Measurements from ENCODE around the gene ANKRD11. TPM values are rescaled to one million over a fixed set of nuclear protein-coding genes. Genes with fewer than 3 reads are reported as not detected.

ANKRD11 gene
- polyA plus RNA-seq, 3 donors, result 3.2 to 62.4 (median 5.4) TPM

GRCh38 chr16:89280546-89281188 lies 209.7 kb downstream of the ANKRD11 start:
- intact Hi-C loops (cut with micrococcal nuclease), result no loop called here
- H4K20me1 ChIP-seq (ENCODE audit: insufficient read depth, low read length), result peaks cover 51% of the 10 kb centered on the region
- H3K4me2 ChIP-seq (replicated peaks; ENCODE audit: extremely low read depth, low read length, poor library complexity, severe bottlenecking), result no peak overlapping the region
- no peaks in the 10 kb centered on the region for H3K9me3 ChIP-seq (replicated peaks in 1 of 2; ENCODE audit: control insufficient read depth in 1 of 2, insufficient read depth in 1 of 2, low read length in 2 of 2)
- H2AFZ ChIP-seq (ENCODE audit: insufficient read depth, low read depth, low read length, poor library complexity, severe bottlenecking), result no peak overlapping the region
- no peak for DNase-seq
- H3K27ac ChIP-seq (ENCODE audit: low read depth in 1 of 2, low read length in 2 of 2), result no peak overlapping the region
- H3K27me3 Mint-ChIP-seq (ENCODE audit: low read depth in 3 of 3), result no peaks in the 10 kb centered on the region
- H3K9ac ChIP-seq (ENCODE audit: insufficient read depth, low read length, poor library complexity, severe bottlenecking), result no peak overlapping the region
- TF ChIP-seq, protein P1, sequence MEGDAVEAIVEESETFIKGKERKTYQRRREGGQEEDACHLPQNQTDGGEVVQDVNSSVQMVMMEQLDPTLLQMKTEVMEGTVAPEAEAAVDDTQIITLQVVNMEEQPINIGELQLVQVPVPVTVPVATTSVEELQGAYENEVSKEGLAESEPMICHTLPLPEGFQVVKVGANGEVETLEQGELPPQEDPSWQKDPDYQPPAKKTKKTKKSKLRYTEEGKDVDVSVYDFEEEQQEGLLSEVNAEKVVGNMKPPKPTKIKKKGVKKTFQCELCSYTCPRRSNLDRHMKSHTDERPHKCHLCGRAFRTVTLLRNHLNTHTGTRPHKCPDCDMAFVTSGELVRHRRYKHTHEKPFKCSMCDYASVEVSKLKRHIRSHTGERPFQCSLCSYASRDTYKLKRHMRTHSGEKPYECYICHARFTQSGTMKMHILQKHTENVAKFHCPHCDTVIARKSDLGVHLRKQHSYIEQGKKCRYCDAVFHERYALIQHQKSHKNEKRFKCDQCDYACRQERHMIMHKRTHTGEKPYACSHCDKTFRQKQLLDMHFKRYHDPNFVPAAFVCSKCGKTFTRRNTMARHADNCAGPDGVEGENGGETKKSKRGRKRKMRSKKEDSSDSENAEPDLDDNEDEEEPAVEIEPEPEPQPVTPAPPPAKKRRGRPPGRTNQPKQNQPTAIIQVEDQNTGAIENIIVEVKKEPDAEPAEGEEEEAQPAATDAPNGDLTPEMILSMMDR (IDR thresholded peaks at IDR 0.05), result no peak
- peaks cover 80 to 93% of the 10 kb centered on the region in 2 donors for H3K36me3 ChIP-seq (replicated peaks in 1 of 2; ENCODE audit: control insufficient read depth in 1 of 2, insufficient read depth in 2 of 2, low read length in 2 of 2)
- H3K27me3 ChIP-seq (ENCODE audit: control insufficient read depth in 2 of 2, insufficient read depth in 2 of 2, low read length in 2 of 2), result no peaks in the 10 kb centered on the region
- H3K9me3 Mint-ChIP-seq, result no peaks in the 10 kb centered on the region
- H3K4me1 Mint-ChIP-seq, result no peaks in the 10 kb centered on the region
- H3K36me3 Mint-ChIP-seq, result peaks cover 20 to 30% of the 10 kb centered on the region in 2 donors
- H3K4me1 ChIP-seq (ENCODE audit: control insufficient read depth in 1 of 2, insufficient read depth in 2 of 2, low read length in 2 of 2), result no peaks in the 10 kb centered on the region
- peak overlapping the region in 2 of 7 donors; percentile 1 to 72 for H3K27ac Mint-ChIP-seq
- no peak overlapping the region for H3K4me3 ChIP-seq (replicated peaks in 1 of 3; ENCODE audit: low read depth in 2 of 3, low read length in 3 of 3)
- WGBS (ENCODE audit: insufficient coverage), result 95% methylated on average over 41 of the region's 44 CpGs
- no peak overlapping the region for H3K4me3 Mint-ChIP-seq
- H3K79me2 ChIP-seq (ENCODE audit: insufficient read depth, low read length), result peaks cover 3% of the 10 kb centered on the region

DNA sequence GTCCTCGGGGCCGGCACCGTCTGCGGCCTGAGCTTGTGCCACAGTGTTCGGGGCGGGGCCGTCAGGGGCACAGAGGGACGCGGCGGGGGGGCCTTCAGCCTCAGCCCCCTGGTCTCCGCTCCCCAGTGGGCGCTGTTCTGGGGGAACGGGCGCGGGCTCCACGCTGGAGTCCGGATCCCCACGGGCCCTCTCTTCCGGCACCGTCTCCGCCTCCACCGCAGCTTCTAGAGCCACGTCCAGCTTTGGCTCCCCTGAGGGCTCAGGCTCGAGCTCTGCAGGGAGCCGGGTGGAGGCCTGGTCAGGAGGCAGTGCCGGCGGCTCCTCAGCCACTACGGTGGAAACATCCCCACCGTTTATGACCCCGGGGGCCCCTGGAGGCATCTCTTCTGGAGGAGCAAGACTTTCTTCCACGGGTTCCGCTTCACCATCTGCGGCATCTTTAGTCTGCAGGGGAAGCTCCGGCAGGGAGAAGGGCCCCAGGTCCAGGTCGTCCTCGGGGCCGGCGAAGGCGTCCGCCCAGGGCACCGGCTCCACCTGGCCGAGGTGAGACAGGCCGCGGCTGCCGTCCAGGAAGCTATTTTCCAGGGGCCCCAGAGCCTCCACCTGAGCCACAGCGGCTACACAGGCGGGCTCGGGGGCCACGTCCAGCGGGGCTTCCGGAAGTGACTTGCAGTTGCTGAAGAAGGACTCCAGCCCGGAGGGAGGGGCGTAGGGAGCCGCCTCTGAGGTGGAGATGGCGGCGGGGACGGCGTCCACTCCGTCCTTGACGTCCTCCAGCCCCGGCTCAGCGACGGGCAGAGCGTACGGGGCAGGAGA lies 210.5 kb downstream of the ANKRD11 start:
- H3K9me3 ChIP-seq (replicated peaks in 1 of 2; ENCODE audit: control insufficient read depth in 1 of 2, insufficient read depth in 1 of 2, low read length in 2 of 2), result no peaks in the 10 kb centered on the region
- H3K9ac ChIP-seq (ENCODE audit: insufficient read depth, low read length, poor library complexity, severe bottlenecking), result no peak overlapping the region
- WGBS (ENCODE audit: insufficient coverage), result 98% methylated on average over 65 of the region's 65 CpGs
- H3K4me3 ChIP-seq (replicated peaks in 1 of 3; ENCODE audit: low read depth in 2 of 3, low read length in 3 of 3), result no peak overlapping the region
- peaks cover 54% of the 10 kb centered on the region for H4K20me1 ChIP-seq (ENCODE audit: insufficient read depth, low read length)
- TF ChIP-seq, protein P1 (IDR thresholded peaks at IDR 0.05), result no peak
- H3K79me2 ChIP-seq (ENCODE audit: insufficient read depth, low read length), result peaks cover 3% of the 10 kb centered on the region
- Mint-ChIP-seq H3K4me3 (no peak overlapping the region), H3K9me3 (no peaks in the 10 kb centered on the region), H3K4me1 (no peaks in the 10 kb centered on the region), H3K27me3 (ENCODE audit: low read depth in 3 of 3) (no peaks in the 10 kb centered on the region), H3K36me3 (peaks cover 25 to 38% of the 10 kb centered on the region in 2 donors), H3K27ac (no peak overlapping the region)
- H3K36me3 ChIP-seq (replicated peaks in 1 of 2; ENCODE audit: control insufficient read depth in 1 of 2, insufficient read depth in 2 of 2, low read length in 2 of 2), result peaks cover 80 to 93% of the 10 kb centered on the region in 2 donors
- no peaks in the 10 kb centered on the region for H3K4me1 ChIP-seq (ENCODE audit: control insufficient read depth in 1 of 2, insufficient read depth in 2 of 2, low read length in 2 of 2)
- intact Hi-C loops (cut with micrococcal nuclease), result no loop called here
- no peak overlapping the region for H2AFZ ChIP-seq (ENCODE audit: insufficient read depth, low read depth, low read length, poor library complexity, severe bottlenecking)
- H3K4me2 ChIP-seq (replicated peaks; ENCODE audit: extremely low read depth, low read length, poor library complexity, severe bottlenecking), result no peak overlapping the region
- no peak overlapping the region for H3K27ac ChIP-seq (ENCODE audit: low read depth in 1 of 2, low read length in 2 of 2)
- H3K27me3 ChIP-seq (ENCODE audit: control insufficient read depth in 2 of 2, insufficient read depth in 2 of 2, low read length in 2 of 2), result no peaks in the 10 kb centered on the region
- DNase-seq, result no peak

All from CD14-positive monocyte (primary cell).